Esophagus muscularis mucosa (tissue), 4 donors: ENCODE results near the gene SMG6. TPM values are rescaled to one million over a fixed set of nuclear protein-coding genes. Genes with fewer than 3 reads are reported as not detected.
A peak's percentile ranks its signal among the peaks of the same experiment; 100 is the strongest.

Experiments used
- DNase-seq: peaks from one replicate; pipeline ENCODE4 v3.0.0-alpha.2; 2017; ENCODE audit errors: extremely low spot score
- H3K27ac ChIP-seq, 4 donors: fragments of 200-600 bp; sonication (generic); replicated peaks in 1 of 4; 1 replicate in 3 of 4; 2 replicates in 1 of 4; pipeline ENCODE4 v1.5.1; 2016 to 2019; ENCODE audit warnings: mild to moderate bottlenecking in 1 of 4
- H3K27me3 ChIP-seq, 4 donors: fragments of 200-600 bp; sonication (generic); one replicate each; pipeline versions ENCODE4 v1.5.1 to v1.6.0; 2016 to 2019
- H3K36me3 ChIP-seq, 4 donors: fragments of 200-600 bp; sonication (generic); one replicate each; pipeline ENCODE4 v1.5.1; 2016 to 2019
- H3K4me1 ChIP-seq, 4 donors: fragments of 200-600 bp; sonication (generic); one replicate each; pipeline ENCODE4 v1.5.1; 2016 to 2019
- H3K4me3 ChIP-seq, 4 donors: fragments of 200-600 bp; sonication (generic); 1 replicate in 2 of 4; 2 replicates in 2 of 4; pipeline ENCODE4 v1.5.1; 2016 to 2019; ENCODE audit warnings: mild to moderate bottlenecking in 4 of 4, moderate library complexity in 1 of 4
- H3K9me3 ChIP-seq, 4 donors: fragments of 200-600 bp; sonication (generic); 1 replicate in 3 of 4; 2 replicates in 1 of 4; pipeline ENCODE4 v1.5.1; 2016 to 2019
- EP300 ChIP-seq: sonication (generic); formaldehyde crosslinking; IDR thresholded peaks from one replicate; pipeline ENCODE4 v1.6.1; 2017; ENCODE audit warnings: antibody characterized with exemption
- POLR2A ChIP-seq: fragments of 450-650 bp; IDR thresholded peaks from one replicate; pipeline ENCODE4 v1.6.1; 2017; ENCODE audit warnings: antibody characterized with exemption, moderate library complexity, mild to moderate bottlenecking, low read depth
- POLR2AphosphoS5 ChIP-seq, 2 donors: sonication (generic); formaldehyde crosslinking; IDR thresholded peaks; one replicate each; pipeline ENCODE4 v1.6.1; 2017; ENCODE audit warnings: antibody characterized with exemption in 2 of 2
- WGBS: methylation state at CpG from one replicate; pipeline ENCODE4 v1.1.5; 2018; 5-methylcytosine and 5-hydroxymethylcytosine counted together
- intact Hi-C: fragments of 100-400 bp; cut with DNase I; formaldehyde crosslinking; loops from one replicate; pipeline ENCODE4 v1.15.1; 2023
- total RNA-seq, 4 donors: library from RNA; depleted of rRNA; stranded (reverse); fragments of >200 nt; gene quantifications; one replicate each; pipeline versions ENCODE4 v1.1.0 to v1.2.1, GENCODE V29; 2016
- TF ChIP-seq, protein P1 (sequence below), 3 experiments: fragments of 200-600 bp in 2 of 3; fragments of 450-650 bp in 1 of 3; sonication (generic) in 2 of 3; IDR thresholded peaks; one replicate each; pipeline ENCODE4 v1.5.1; 2017 to 2019; ENCODE audit warnings: antibody characterized with exemption in 3 of 3, mild to moderate bottlenecking in 2 of 3, moderate library complexity in 1 of 3

Gene SMG6
- total RNA-seq, 4 donors from 2014 or later = 38.2 to 67.7 (median 47.7) TPM

DNA sequence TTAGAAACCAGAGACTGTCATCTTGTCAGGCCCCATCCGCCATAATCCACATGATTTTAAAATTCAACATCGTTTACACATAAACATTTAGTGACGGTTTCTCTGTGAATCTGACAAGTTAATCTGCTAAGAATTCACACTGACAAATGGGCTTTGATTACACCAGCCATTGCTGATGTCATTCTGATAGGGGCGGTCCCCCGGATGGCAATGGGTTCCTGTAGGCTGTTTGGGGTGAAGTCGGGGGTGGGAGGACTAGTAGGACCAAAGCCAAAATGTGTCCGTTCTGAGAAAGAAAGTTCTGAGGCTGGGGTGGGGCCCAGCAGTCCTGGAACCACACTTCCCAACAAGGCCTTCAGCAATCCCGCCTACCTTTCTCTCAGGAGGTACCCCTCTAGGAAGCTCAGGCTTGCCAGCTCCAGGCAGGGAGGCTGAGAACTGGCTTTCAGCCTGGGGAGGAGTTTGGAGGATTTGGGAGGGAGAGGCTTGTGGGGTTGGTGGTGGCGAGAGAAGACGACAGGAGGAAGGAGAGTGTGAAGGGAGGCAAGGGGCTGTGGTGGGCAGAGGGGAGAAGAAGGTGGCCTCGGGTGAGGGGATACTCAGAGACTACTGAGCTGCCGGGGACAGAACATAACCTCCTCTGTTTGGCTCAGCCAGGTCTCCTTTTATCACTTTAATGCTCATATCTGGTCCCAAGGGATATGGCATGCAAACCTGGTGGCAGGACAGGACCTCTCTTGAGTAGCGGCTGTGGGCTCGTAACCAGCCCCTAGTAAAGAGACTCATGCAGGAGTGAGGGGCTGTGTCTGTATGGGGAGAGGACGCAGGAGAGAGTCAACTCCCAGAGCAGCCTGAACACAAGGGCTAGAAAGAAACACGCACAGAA lies 240.1 kb downstream of the SMG6 start:
- WGBS = 49% methylated on average over 16 of the region's 16 CpGs
- no peak for TF ChIP-seq EP300
- peak; percentile 60 for TF ChIP-seq POLR2AphosphoS5 (IDR thresholded peaks at IDR 0.05)
- intact Hi-C loops = no loop called here
- H3K4me3 ChIP-seq = no peak overlapping the region
- DNase-seq = peak; percentile 92
- H3K4me1 ChIP-seq = peaks cover 96 to 100% (median 100%) of the 10 kb centered on the region in 4 donors
- H3K27me3 ChIP-seq = no peaks in the 10 kb centered on the region
- peaks cover 0 to 42% (median 26%) of the 10 kb centered on the region in 4 donors for H3K36me3 ChIP-seq
- no peaks in the 10 kb centered on the region for H3K9me3 ChIP-seq
- peak overlapping the region; percentile 90 to 97 (median 92) for H3K27ac ChIP-seq

DNA sequence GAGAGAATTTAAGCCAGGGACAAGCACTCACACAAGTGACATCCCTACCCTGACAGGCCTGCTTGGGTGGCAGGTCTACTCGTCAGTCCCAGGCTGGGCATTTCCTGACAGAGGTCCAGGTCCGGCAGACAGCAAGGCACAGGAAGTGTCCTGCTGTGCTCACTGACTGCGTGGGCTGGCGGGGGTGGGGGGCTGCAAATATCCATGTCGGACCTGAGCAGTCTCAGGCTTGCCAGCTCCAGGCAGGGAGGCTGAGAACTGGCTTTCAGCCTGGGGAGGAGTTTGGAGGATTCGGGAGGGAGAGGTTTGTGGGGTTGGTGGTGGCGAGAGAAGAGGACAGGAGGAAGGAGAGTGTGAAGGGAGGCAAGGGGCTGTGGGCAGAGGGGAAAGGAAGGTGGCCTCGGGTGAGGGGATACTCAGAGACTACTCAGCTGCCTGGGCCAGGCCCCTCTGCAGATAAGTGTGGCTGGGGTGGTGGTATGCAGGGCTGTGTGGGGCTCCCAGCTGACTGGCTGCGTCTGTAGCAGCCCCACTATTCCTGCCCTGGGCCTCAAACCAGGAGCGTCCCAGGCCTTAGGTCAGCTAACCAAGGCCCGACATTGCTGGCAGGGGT lies 240.9 kb downstream of the SMG6 start:
- DNase-seq = peak; percentile 92
- intact Hi-C loops = no loop called here
- WGBS = 43% methylated on average over 11 of the region's 11 CpGs

DNA sequence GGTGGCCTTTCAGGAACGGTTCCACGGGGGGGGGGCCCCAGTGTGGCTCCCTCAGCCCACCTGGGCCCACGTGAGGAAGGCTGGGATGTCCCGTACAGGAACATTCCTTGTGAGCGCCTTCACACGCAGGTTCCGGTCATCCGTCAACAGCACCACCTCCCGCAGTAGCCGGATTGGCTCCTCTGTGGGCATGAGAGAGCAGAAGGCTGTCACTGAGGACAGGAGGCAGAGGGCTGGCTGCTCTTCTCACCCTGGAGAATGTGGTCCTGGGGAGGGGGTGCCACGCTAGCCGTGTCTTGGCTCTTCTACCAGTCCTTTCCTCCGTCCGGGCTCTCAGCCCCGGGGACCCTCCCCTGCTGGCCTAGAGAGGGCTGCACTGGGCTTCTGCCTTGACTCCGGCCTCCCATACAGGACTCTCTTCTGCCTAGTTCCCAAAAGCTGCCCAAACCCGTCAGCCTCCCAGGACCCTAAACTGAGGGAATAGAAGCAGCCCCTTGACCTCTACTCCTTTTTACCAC lies 242.1 kb downstream of the SMG6 start:
- H3K36me3 ChIP-seq = peaks cover 3 to 42% (median 30%) of the 10 kb centered on the region in 4 donors
- TF ChIP-seq POLR2AphosphoS5 (IDR thresholded peaks at IDR 0.05) = peak; percentile 65 to 74
- TF ChIP-seq, protein P1, sequence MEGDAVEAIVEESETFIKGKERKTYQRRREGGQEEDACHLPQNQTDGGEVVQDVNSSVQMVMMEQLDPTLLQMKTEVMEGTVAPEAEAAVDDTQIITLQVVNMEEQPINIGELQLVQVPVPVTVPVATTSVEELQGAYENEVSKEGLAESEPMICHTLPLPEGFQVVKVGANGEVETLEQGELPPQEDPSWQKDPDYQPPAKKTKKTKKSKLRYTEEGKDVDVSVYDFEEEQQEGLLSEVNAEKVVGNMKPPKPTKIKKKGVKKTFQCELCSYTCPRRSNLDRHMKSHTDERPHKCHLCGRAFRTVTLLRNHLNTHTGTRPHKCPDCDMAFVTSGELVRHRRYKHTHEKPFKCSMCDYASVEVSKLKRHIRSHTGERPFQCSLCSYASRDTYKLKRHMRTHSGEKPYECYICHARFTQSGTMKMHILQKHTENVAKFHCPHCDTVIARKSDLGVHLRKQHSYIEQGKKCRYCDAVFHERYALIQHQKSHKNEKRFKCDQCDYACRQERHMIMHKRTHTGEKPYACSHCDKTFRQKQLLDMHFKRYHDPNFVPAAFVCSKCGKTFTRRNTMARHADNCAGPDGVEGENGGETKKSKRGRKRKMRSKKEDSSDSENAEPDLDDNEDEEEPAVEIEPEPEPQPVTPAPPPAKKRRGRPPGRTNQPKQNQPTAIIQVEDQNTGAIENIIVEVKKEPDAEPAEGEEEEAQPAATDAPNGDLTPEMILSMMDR (IDR thresholded peaks at IDR 0.05) = no peak
- H3K9me3 ChIP-seq = no peaks in the 10 kb centered on the region
- intact Hi-C loops = no loop called here
- H3K27ac ChIP-seq = peak overlapping the region; percentile 90 to 97 (median 92)
- DNase-seq = peak; percentile 92
- H3K27me3 ChIP-seq = no peaks in the 10 kb centered on the region
- H3K4me3 ChIP-seq = no peak overlapping the region
- WGBS = 76% methylated on average over 8 of the region's 17 CpGs
- peaks cover 76 to 100% (median 99%) of the 10 kb centered on the region in 4 donors for H3K4me1 ChIP-seq

More for the DNA sequence above, 240.9 kb downstream of the SMG6 start:
- H3K9me3 ChIP-seq = no peaks in the 10 kb centered on the region
- TF ChIP-seq POLR2A (no peak), EP300 (no peak), POLR2AphosphoS5 (IDR thresholded peaks at IDR 0.05) (no peak)
- TF ChIP-seq, protein P1 (IDR thresholded peaks at IDR 0.05) = no peak
- H3K27me3 ChIP-seq = no peaks in the 10 kb centered on the region
- peak overlapping the region; percentile 90 to 97 (median 92) for H3K27ac ChIP-seq
- no peak overlapping the region for H3K4me3 ChIP-seq
- peaks cover 87 to 100% (median 100%) of the 10 kb centered on the region in 4 donors for H3K4me1 ChIP-seq
- H3K36me3 ChIP-seq = peaks cover 3 to 42% (median 28%) of the 10 kb centered on the region in 4 donors

DNA sequence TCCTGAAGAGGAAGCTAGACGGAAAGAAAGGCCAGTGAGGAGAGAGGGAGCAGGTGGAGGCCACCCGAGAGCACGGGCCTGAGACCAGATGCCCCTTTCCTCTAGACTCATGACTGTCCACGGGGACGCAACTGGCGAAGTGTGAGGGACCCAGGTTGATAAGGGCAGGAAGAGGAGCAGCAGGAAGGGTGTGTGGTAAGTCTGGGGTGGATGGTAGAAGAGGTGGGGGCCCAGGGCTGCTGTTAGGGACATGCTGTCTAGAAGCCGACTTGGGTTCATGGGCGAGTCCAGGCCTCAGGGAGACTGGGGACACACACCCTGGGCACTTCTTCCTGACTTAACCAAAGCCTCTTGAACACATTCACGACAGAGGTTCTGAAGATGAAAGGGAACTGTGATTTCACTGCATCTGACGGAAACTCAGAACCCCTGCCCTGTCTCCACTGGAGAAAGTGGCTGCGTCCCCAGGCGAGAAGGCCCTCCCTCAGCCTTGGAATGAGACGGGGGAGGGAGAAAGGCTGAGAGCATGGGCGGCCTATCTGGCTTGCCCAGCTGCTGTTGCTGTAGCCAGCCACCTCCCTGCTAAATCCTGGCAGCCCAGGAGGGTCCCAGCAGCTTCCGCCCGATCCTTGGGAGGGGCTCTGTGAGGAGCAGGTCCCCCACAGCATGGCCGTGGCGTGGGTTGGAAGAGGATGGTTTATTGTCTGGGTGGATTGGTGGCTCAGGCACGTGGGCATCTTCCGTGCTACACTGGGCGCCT lies 242.7 kb downstream of the SMG6 start:
- no peak for DNase-seq
- 73% methylated on average over 17 of the region's 21 CpGs for WGBS
- no peaks in the 10 kb centered on the region for H3K9me3 ChIP-seq
- peaks cover 3 to 42% (median 30%) of the 10 kb centered on the region in 4 donors for H3K36me3 ChIP-seq
- no peak for TF ChIP-seq EP300
- no peak for TF ChIP-seq POLR2A
- TF ChIP-seq, protein P1 (IDR thresholded peaks at IDR 0.05) = no peak
- TF ChIP-seq POLR2AphosphoS5 (IDR thresholded peaks at IDR 0.05) = peak in 1 of 2 donors; percentile 16
- H3K4me1 ChIP-seq = peaks cover 73 to 100% (median 98%) of the 10 kb centered on the region in 4 donors
- peak overlapping the region; percentile 90 to 97 (median 92) for H3K27ac ChIP-seq
- H3K27me3 ChIP-seq = no peaks in the 10 kb centered on the region
- intact Hi-C loops = no loop called here
- peak overlapping the region in 1 of 4 donors; percentile 66 for H3K4me3 ChIP-seq
